Endothelial cell of umbilical vein (primary cell): ENCODE measurements around the gene BLOC1S4. TPM values are rescaled to one million over a fixed set of nuclear protein-coding genes. Genes with fewer than 3 reads are reported as not detected.

Experiments
- BruUV-seq: library from RNA; stranded (reverse); fragments of 400-500 nt; replicated peaks from 2 replicates; lab custom pipeline; 2021; lab: Mats Ljungman, UMichigan
- CTCF ChIA-PET: fragments of 300-600, 350-600 bp; sonication (Branson Sonifier 250); formaldehyde crosslinking; loops from one replicate; lab custom pipeline; 2021; ENCODE audit warnings: antibody characterized with exemption, inconsistent platforms; lab: Charles Lee
- POLR2A ChIA-PET: fragments of 300-600, 350-600 bp; sonication (Branson Sonifier 250); formaldehyde crosslinking; loops from one replicate; lab custom pipeline; 2021; ENCODE audit warnings: antibody characterized with exemption, inconsistent platforms; lab: Charles Lee
- DNase-seq: peaks from one replicate; pipeline ENCODE4 v3.0.0-alpha.2; 2011; ENCODE audit warnings: low read depth, low spot score
- FAIRE-seq: peaks from 2 replicates; lab custom pipeline; 2011; peaks lifted over from hg19 to GRCh38; lab: Jason Lieb, UNC
- H2AFZ ChIP-seq: 2 replicates; pipeline ENCODE4 v1.6.0; 2012; ENCODE audit warnings: low read depth, low read length, control low read depth, inconsistent platforms
- H3K27ac ChIP-seq: 2 replicates; pipeline ENCODE4 v1.5.1; 2011; ENCODE audit warnings: low read depth, mild to moderate bottlenecking, control low read depth, low read length, moderate library complexity; ENCODE audit not compliant: insufficient read depth
- H3K27me3 ChIP-seq, 2 experiments: 2 replicates each; pipeline versions ENCODE4 v1.6.0 to v1.6.1; 2011; ENCODE audit warnings: low read length in 2 of 2, mixed read lengths in 1 of 2; ENCODE audit not compliant: control insufficient read depth in 2 of 2, insufficient read depth in 2 of 2
- H3K36me3 ChIP-seq, 2 experiments: 2 replicates in 1 of 2; 3 replicates in 1 of 2; pipeline ENCODE4 v1.5.1; 2011; ENCODE audit warnings: low read length in 2 of 2, mild to moderate bottlenecking in 1 of 2, moderate library complexity in 1 of 2; ENCODE audit not compliant: control insufficient read depth in 2 of 2, insufficient read depth in 2 of 2; ENCODE audit errors: extremely low read depth in 1 of 2
- H3K4me1 ChIP-seq: 3 replicates; pipeline ENCODE4 v1.5.1; 2011; ENCODE audit warnings: mild to moderate bottlenecking, low read length; ENCODE audit not compliant: control insufficient read depth, insufficient read depth; ENCODE audit errors: extremely low read depth
- H3K4me2 ChIP-seq: 2 replicates; pipeline ENCODE4 v1.6.1; 2011; ENCODE audit warnings: low read length, control low read depth, mixed read lengths; ENCODE audit not compliant: insufficient read depth
- H3K4me3 ChIP-seq, 3 experiments: fragments of 200-600 bp in 1 of 3; sonication (generic), shearing (Covaris generic) in 1 of 3; replicated peaks in 1 of 3; 2 replicates each; pipeline ENCODE4 v1.5.1; 2011 to 2016; ENCODE audit warnings: control low read depth in 3 of 3, low read length in 3 of 3, mild to moderate bottlenecking in 2 of 3, inconsistent platforms in 1 of 3, low read depth in 1 of 3, moderate library complexity in 1 of 3; ENCODE audit not compliant: insufficient read depth in 1 of 3
- H3K79me2 ChIP-seq: 2 replicates; pipeline ENCODE4 v1.6.0; 2012; ENCODE audit warnings: low read length, inconsistent platforms; ENCODE audit not compliant: control insufficient read depth, insufficient read depth
- H3K9ac ChIP-seq: replicated peaks from 2 replicates; pipeline ENCODE3; 2011; ENCODE audit warnings: low read length, control low read depth; ENCODE audit not compliant: insufficient read depth; ENCODE audit errors: extremely low read depth
- H3K9me1 ChIP-seq: replicated peaks from 3 replicates; pipeline ENCODE4 v1.6.0; 2011; ENCODE audit warnings: mild to moderate bottlenecking, low read length; ENCODE audit not compliant: control insufficient read depth, insufficient read depth; ENCODE audit errors: extremely low read depth
- H3K9me3 ChIP-seq: replicated peaks from 2 replicates; pipeline ENCODE4 v1.5.1; 2012; ENCODE audit warnings: low read length, inconsistent platforms; ENCODE audit not compliant: control insufficient read depth, insufficient read depth
- H4K20me1 ChIP-seq: replicated peaks from 2 replicates; pipeline ENCODE3; 2011; ENCODE audit warnings: mild to moderate bottlenecking, low read length; ENCODE audit not compliant: control insufficient read depth, insufficient read depth; ENCODE audit errors: extremely low read depth
- CTCF ChIP-seq, 2 donors: IDR thresholded peaks; 1 replicate in 1 of 2; 2 replicates in 1 of 2; pipeline ENCODE4 v1.5.1; 2011; ENCODE audit warnings: low read length in 2 of 2, mild to moderate bottlenecking in 2 of 2, moderate library complexity in 2 of 2, control low read depth in 1 of 2, inconsistent platforms in 1 of 2, low read depth in 1 of 2; ENCODE audit not compliant: insufficient read depth in 1 of 2; ENCODE audit errors: extremely low read depth in 1 of 2
- EZH2 ChIP-seq: IDR thresholded peaks from 2 replicates; pipeline ENCODE4 v1.6.1; 2012; ENCODE audit warnings: borderline replicate concordance, low read depth, mild to moderate bottlenecking, moderate library complexity, low read length, inconsistent platforms; ENCODE audit not compliant: severe bottlenecking
- FOS ChIP-seq: IDR thresholded peaks from 2 replicates; pipeline ENCODE4 v1.6.1; 2011; ENCODE audit warnings: mild to moderate bottlenecking, low read length, moderate library complexity, borderline replicate concordance; ENCODE audit not compliant: insufficient read depth
- GATA2 ChIP-seq: IDR thresholded peaks from 2 replicates; pipeline ENCODE4 v1.7.0; 2011; ENCODE audit warnings: low read depth, mild to moderate bottlenecking, moderate library complexity, mixed read lengths, low read length; ENCODE audit not compliant: insufficient read length, insufficient read depth
- JUN ChIP-seq: IDR thresholded peaks from 2 replicates; pipeline ENCODE4 v1.6.1; 2011; ENCODE audit warnings: borderline replicate concordance, low read depth; ENCODE audit not compliant: insufficient read length, insufficient read depth
- MYC ChIP-seq: IDR thresholded peaks from one replicate; pipeline ENCODE4 v1.6.1; 2011; ENCODE audit warnings: mild to moderate bottlenecking, low read depth, low read length
- POLR2A ChIP-seq: IDR thresholded peaks from 2 replicates; pipeline ENCODE4 v1.6.1; 2012; ENCODE audit warnings: low read depth, mild to moderate bottlenecking, control low read depth, low read length
- POLR2AphosphoS5 ChIP-seq: IDR thresholded peaks from 2 replicates; pipeline ENCODE4 v1.6.1; 2012; ENCODE audit warnings: low read depth, mild to moderate bottlenecking, control low read depth, low read length, moderate library complexity; ENCODE audit not compliant: insufficient read depth
- dilution Hi-C: fragments of 300-500 bp; cut with MboI; formaldehyde crosslinking; loops from one replicate; pipeline ENCODE4 v1.15.0; 2019; ENCODE audit warnings: low sequenced_read_pairs; ENCODE audit not compliant: extremely low pct_ligation_motif_present
- intact Hi-C: fragments of 100-400 bp; cut with micrococcal nuclease; formaldehyde crosslinking; loops from one replicate; pipeline ENCODE4 v1.10.0; 2022
- polyA plus RNA-seq, 4 experiments: library from polyadenylated mRNA; depleted of rRNA in 3 of 4; stranded (reverse) in 3 of 4; unstranded in 1 of 4; fragments of >200 nt; gene quantifications; 2 replicates each; pipeline versions ENCODE4 v1.2.1 to v1.2.3, GENCODE V29; 2011 to 2012; ENCODE audit warnings: missing spikeins in 1 of 4
- total RNA-seq: library from RNA; stranded (reverse); gene quantifications from 2 replicates; pipeline ENCODE4 v1.2.3, GENCODE V29; 2021
- TF ChIP-seq, protein P1 (sequence below): IDR thresholded peaks from 2 replicates; pipeline ENCODE4 v1.6.1; 2011; ENCODE audit not compliant: insufficient read depth, insufficient read length

BLOC1S4 gene
- total and polyA plus RNA-seq, 2 donors (not counting 3 experiments of a cell fraction or from before 2014, with no cell fraction given), result 12.7 to 16.9 TPM

- TF ChIP-seq POLR2AphosphoS5 (no peak), GATA2 (no peak), POLR2A (no peak), EZH2 (no peak), FOS (no peak), MYC (no peak), JUN (no peak), CTCF (IDR thresholded peaks at IDR 0.05; ENCODE audit: extremely low read depth in 1 of 2, insufficient read depth in 1 of 2, low read depth in 1 of 2, low read length in 2 of 2) (no peak)
- TF ChIP-seq, protein P1, sequence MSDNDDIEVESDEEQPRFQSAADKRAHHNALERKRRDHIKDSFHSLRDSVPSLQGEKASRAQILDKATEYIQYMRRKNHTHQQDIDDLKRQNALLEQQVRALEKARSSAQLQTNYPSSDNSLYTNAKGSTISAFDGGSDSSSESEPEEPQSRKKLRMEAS, result no peak
- FAIRE-seq (no peak), DNase-seq (no peak)
- Histone ChIP-seq H3K27ac (no peak overlapping the region), H3K9me1 (no peaks in the 10 kb centered on the region), H4K20me1 (no peaks in the 10 kb centered on the region), H3K79me2 (no peaks in the 10 kb centered on the region), H3K4me2 (no peak overlapping the region), H3K4me3 (no peak overlapping the region), H3K9me3 (no peaks in the 10 kb centered on the region), H3K4me1 (peaks cover 8% of the 10 kb centered on the region), H2AFZ (no peak overlapping the region), H3K9ac (no peak overlapping the region), H3K27me3 (no peaks in the 10 kb centered on the region), H3K36me3 (no peaks in the 10 kb centered on the region)
- CTCF ChIA-PET, result interaction anchor here (1.0 kb wide), 1 partner anchor 9 kb away, joined by 3 read pairs; no protein-coding TSS in a partner anchor
- intact Hi-C loops (no loop called here), dilution Hi-C loops (no loop called here)
- POLR2A ChIA-PET, result no interaction called here
- no TSS peak for BruUV-seq
Observed at GRCh38 chr4:6692806-6693205, 23.2 kb upstream of the BLOC1S4 start.
